ENCODE data around the gene EEF2. TPM values are rescaled to one million over a fixed set of nuclear protein-coding genes. Genes with fewer than 3 reads are reported as not detected.

Gene EEF2
- total RNA-seq, 2 experiments from 2014 or later, result 1,524 to 1,558 TPM

DNA sequence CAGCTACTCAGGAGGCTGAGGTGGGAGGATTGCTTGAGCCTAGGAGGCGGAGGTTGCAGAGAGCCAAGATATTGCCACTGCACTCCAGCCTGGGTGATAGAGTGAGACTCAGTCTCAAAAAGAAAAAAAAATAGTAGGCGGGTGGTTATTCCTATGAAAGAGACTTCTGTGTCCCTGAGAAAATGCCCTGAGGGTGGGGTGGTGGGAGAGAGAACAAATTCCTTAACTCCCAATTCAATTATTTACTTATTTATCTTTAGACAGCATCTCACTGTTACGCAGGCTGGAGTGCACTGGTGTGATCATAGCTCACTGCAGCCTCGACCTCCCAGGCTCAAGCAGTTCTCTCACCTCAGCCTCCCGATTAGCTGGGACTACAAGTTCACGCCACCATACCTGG lies 10.3 kb upstream of the EEF2 start:
- Mint-ChIP-seq H3K9me3 (ENCODE audit: insufficient read depth) (no peaks in the 10 kb centered on the region), H3K27ac (no peak overlapping the region), H3K27me3 (ENCODE audit: low read depth) (no peaks in the 10 kb centered on the region), H3K4me1 (ENCODE audit: low read depth) (peaks cover 10% of the 10 kb centered on the region), H3K36me3 (ENCODE audit: low read depth) (peaks cover 2% of the 10 kb centered on the region), H3K4me3 (no peak overlapping the region)
- ATAC-seq (no peak), DNase-seq (no peak)
- CTCF ChIA-PET, result interaction anchor here (1.2 to 2.0 kb wide), 2 partner anchors 12 to 144 kb away, joined by 6 to 7 read pairs; partner anchors contain the start of gene PIAS4
- POLR2A ChIA-PET, result interaction anchor here (0.6 kb wide), 1 partner anchor 33 kb away, joined by 3 read pairs; no protein-coding TSS in a partner anchor

DNA sequence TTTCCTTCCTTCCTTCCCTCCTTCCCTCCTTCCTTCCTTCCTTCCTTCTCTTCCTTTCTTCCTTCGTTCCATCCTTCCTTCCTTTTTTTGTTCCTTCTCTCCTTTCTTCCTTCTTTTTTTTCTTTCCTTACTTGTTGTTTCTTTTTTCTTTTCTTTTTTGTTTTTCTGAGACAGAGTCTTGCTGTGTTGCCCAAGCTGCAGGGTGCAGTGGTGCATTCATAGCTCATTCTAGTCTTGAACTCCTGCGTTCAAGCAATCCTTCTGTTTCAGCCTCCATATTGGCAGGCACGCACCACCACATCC lies 5.5 kb upstream of the EEF2 start:
- peaks cover 2% of the 10 kb centered on the region for H3K36me3 Mint-ChIP-seq (ENCODE audit: low read depth)
- ChIA-PET CTCF (interaction anchor here (1.1 to 2.2 kb wide), 3 partner anchors 10 to 211 kb away, joined by 3 to 9 read pairs (median 5); no protein-coding TSS in a partner anchor), POLR2A (interaction anchor here (0.9 to 1.0 kb wide), 2 partner anchors 16 to 352 kb away, joined by 3 read pairs; partner anchors contain the start of gene MPND)
- no peak for DNase-seq
- peak overlapping the region; percentile 64 for H3K27ac Mint-ChIP-seq
- no peaks in the 10 kb centered on the region for H3K27me3 Mint-ChIP-seq (ENCODE audit: low read depth)
- peak overlapping the region; percentile 4 for H3K4me3 Mint-ChIP-seq
- H3K4me1 Mint-ChIP-seq (ENCODE audit: low read depth), result peaks cover 29% of the 10 kb centered on the region
- no peak for ATAC-seq
- H3K9me3 Mint-ChIP-seq (ENCODE audit: insufficient read depth), result no peaks in the 10 kb centered on the region

DNA sequence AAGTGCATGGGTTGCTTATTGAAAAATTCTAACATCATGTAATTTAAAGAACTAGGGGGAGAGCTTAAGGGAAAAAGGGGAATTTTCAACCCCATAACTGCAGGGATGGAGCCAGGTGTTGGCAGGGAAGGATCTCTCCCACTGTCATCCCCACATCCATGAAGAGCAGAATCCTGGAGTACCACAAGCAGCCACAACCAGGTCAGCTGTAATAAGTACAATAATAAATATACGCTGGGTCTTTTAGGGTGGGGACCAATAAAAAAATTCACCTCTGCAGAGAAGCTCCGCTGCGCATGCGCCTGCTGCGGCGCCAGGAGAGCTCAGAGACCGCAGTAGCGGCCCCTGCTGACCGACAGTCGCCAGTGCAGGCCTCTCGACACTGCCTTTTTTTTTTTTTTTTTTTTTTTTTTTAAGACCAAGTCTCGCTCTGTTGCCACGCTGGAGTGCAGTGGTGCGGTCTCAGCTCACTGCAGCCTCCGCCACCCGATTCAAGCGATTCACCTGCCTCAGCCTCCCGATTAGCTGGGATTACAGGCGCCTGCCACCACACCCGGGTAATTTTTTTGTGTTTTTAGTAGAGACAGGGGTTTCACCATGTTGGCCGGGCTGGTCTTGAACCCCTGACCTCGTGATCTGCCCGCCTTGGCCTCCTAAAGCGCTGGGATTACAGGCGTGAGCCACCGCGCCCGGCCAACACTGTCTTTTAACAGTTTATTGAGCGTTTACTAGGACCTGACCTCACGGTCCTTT lies 2.5 kb upstream of the EEF2 start:
- H3K9me3 Mint-ChIP-seq (ENCODE audit: insufficient read depth), result no peaks in the 10 kb centered on the region
- peak; percentile 26 for ATAC-seq
- peak overlapping the region; percentile 95 for H3K4me3 Mint-ChIP-seq
- DNase-seq, result peak; percentile 94
- ChIA-PET POLR2A (interaction anchor here (0.8 to 1.5 kb wide), 5 partner anchors 17 to 414 kb away, joined by 3 to 5 read pairs (median 4); partner anchors contain the start of genes APBA3, CHAF1A, DAPK3 and MRPL54), CTCF (interaction anchor here (0.8 to 2.1 kb wide), 17 partner anchors 10 to 392 kb away, joined by 3 to 29 read pairs (median 4); partner anchors contain the start of genes APBA3, DAPK3 and PIAS4)
- peaks cover 26% of the 10 kb centered on the region for H3K36me3 Mint-ChIP-seq (ENCODE audit: low read depth)
- H3K27ac Mint-ChIP-seq, result peak overlapping the region; percentile 92
- peaks cover 46% of the 10 kb centered on the region for H3K4me1 Mint-ChIP-seq (ENCODE audit: low read depth)
- no peaks in the 10 kb centered on the region for H3K27me3 Mint-ChIP-seq (ENCODE audit: low read depth)

DNA sequence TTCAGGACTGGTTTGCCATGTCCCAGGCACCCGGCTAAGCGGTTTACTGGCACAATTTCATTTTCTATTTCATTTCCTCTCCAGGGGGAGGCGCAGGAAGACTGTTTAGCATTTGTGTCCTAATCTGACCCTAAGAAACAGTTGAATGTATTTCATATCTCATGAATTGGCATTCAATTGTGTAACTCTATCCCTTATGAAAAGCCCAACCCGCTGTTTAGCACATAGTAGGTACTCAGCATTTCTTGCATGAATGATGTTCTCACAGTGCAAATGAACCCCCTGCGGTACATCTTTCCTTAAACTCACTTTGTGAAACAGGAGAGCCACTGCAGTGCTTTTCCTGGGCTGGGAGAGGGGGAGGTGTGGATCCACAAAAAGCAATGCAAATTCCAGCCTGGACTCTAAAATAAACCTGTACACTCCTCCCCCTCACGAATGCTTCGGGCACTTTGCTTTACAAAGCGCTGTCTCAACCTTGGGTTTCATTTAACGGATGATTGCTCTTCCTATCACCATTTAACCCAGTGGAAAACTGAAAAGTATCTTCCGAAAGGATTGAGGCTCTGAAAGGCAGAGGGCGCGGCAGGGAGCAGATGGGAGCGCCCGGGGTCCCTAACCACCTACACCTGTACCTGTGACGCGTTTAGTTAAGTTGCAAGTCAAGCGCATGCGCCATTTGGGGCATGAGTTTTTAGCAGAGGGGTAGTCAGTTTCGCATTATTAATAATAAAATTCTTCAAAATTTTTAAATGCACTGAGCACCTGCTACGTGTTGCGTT lies 1.2 kb upstream of the EEF2 start:
- POLR2A ChIA-PET, result interaction anchor here (0.7 to 3.3 kb wide), 8 partner anchors 15 to 357 kb away, joined by 3 to 32 read pairs (median 5); partner anchors contain the start of genes DAPK3 and MPND
- H3K27me3 Mint-ChIP-seq (ENCODE audit: low read depth), result no peaks in the 10 kb centered on the region
- no peaks in the 10 kb centered on the region for H3K9me3 Mint-ChIP-seq (ENCODE audit: insufficient read depth)
- DNase-seq (peak; percentile 83), ATAC-seq (peak; percentile 26)
- peak overlapping the region; percentile 92 for H3K27ac Mint-ChIP-seq
- peaks cover 39% of the 10 kb centered on the region for H3K36me3 Mint-ChIP-seq (ENCODE audit: low read depth)
- peak overlapping the region; percentile 95 for H3K4me3 Mint-ChIP-seq
- peaks cover 54% of the 10 kb centered on the region for H3K4me1 Mint-ChIP-seq (ENCODE audit: low read depth)
- CTCF ChIA-PET, result interaction anchor here (0.8 to 2.1 kb wide), 17 partner anchors 9 to 1805 kb away, joined by 3 to 14 read pairs (median 4); partner anchors contain the start of genes DAPK3, DUS3L and PIAS4

DNA sequence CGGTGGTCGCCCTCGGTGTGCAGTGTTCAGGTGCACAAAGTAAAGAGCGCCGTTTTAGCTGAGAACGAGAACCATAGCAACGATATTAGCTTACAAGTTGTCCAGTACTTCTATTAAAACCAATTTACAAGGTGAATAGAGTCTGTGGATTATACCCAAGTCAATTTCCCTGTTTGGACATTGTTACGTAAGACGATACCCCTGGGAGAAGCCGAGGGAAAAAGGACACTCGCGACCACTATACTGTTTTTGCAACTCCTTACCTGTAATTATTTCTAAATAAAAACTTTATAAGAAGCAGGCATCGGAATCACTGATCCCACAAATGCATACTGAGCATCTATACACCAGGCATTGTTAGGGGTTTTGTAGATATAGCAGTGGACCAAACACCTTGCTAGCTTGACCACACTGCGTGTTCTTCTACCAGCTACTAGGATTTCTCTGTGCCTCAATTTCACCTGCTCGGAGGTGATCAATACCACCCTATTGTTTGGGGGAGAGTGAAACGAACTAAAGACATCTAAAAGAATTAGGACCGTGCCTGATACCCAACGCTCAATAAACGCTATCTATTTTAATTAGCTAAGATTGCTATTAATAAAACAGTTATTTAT lies 488 bp upstream of the EEF2 start:
- Mint-ChIP-seq H3K4me3 (peak overlapping the region; percentile 95), H3K27me3 (ENCODE audit: low read depth) (no peaks in the 10 kb centered on the region), H3K9me3 (ENCODE audit: insufficient read depth) (no peaks in the 10 kb centered on the region), H3K4me1 (ENCODE audit: low read depth) (peaks cover 55% of the 10 kb centered on the region), H3K27ac (peak overlapping the region; percentile 92), H3K36me3 (ENCODE audit: low read depth) (peaks cover 45% of the 10 kb centered on the region)
- POLR2A ChIA-PET, result interaction anchor here (0.6 to 3.3 kb wide), 24 partner anchors 9 to 1639 kb away, joined by 3 to 32 read pairs (median 5); partner anchors contain the start of genes CHAF1A, DAPK3, MPND and PIAS4
- CTCF ChIA-PET, result interaction anchor here (0.7 to 2.1 kb wide), 20 partner anchors 9 to 1805 kb away, joined by 3 to 14 read pairs (median 4); partner anchors contain the start of genes DAPK3, DUS3L and PIAS4
- DNase-seq (no peak), ATAC-seq (no peak)

DNA sequence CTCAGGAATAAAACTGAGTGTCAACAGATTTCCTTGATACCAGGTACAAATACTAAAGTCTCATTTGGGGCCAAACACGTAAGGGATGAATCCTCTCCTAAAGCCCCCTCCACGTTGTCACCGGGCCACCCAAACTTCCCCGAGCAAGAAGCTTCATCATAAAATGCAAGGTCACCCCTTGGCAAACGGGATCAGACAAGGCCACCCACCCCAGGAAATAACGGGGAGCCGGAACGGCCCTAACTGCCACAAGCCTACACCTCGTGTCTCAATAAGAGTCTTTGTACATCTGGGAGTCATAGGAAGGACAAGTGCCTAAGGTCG lies 717 bp downstream of the EEF2 start:
- no peak for DNase-seq
- POLR2A ChIA-PET, result interaction anchor here (0.6 to 3.3 kb wide), 10 partner anchors 8 to 1353 kb away, joined by 3 to 32 read pairs (median 5); partner anchors contain the start of genes DAPK3 and PIAS4

DNA sequence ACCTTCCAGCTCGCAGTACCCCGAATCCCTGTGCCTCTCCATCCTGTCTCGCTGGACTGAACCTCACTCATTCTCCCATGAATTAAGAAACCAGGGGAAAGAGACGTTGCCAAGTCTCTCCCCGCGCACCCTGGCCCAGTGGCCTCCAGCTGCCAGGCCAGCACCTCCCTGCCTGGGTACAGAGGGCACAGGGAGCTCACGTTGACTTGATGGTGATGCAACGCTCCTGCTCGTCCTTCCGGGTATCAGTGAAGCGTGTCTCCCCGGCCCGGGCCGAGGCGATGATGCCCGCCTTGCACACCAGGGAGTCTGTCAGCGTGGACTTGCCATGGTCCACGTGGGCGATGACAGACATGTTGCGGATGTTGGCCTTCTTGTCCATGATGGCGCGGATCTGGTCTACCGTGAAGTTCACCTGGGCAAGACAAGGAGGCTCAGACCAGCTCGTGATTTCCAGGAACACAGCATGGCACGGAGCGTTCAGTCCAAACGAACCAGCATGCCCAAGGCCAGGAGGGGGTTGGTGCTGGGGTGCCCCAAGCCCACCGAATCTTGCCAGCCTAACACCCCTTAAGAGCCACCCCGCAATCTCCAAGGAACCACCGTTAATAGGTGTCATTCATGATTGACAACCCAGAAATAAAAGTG lies 1.2 kb downstream of the EEF2 start:
- no peaks in the 10 kb centered on the region for H3K27me3 Mint-ChIP-seq (ENCODE audit: low read depth)
- peaks cover 49% of the 10 kb centered on the region for H3K4me1 Mint-ChIP-seq (ENCODE audit: low read depth)
- ChIA-PET CTCF (interaction anchor here (0.8 kb wide), 1 partner anchor 156 kb away, joined by 3 read pairs; no protein-coding TSS in a partner anchor), POLR2A (interaction anchor here (0.6 to 3.3 kb wide), 4 partner anchors 13 to 1352 kb away, joined by 3 to 32 read pairs (median 10); partner anchors contain the start of genes DAPK3 and PIAS4)
- peak overlapping the region; percentile 95 for H3K4me3 Mint-ChIP-seq
- peak overlapping the region; percentile 92 for H3K27ac Mint-ChIP-seq
- H3K36me3 Mint-ChIP-seq (ENCODE audit: low read depth), result peaks cover 57% of the 10 kb centered on the region
- no peak for ATAC-seq
- no peaks in the 10 kb centered on the region for H3K9me3 Mint-ChIP-seq (ENCODE audit: insufficient read depth)
- DNase-seq, result peak; percentile 33

More for the DNA sequence above, 717 bp downstream of the EEF2 start:
- Mint-ChIP-seq H3K36me3 (ENCODE audit: low read depth) (peaks cover 52% of the 10 kb centered on the region), H3K27ac (peak overlapping the region; percentile 92), H3K9me3 (ENCODE audit: insufficient read depth) (no peaks in the 10 kb centered on the region), H3K4me3 (peak overlapping the region; percentile 95), H3K4me1 (ENCODE audit: low read depth) (peaks cover 52% of the 10 kb centered on the region), H3K27me3 (ENCODE audit: low read depth) (no peaks in the 10 kb centered on the region)
- peak; percentile 1 for ATAC-seq
- CTCF ChIA-PET, result interaction anchor here (1.1 to 2.1 kb wide), 3 partner anchors 21 to 223 kb away, joined by 3 to 14 read pairs (median 9); no protein-coding TSS in a partner anchor

DNA sequence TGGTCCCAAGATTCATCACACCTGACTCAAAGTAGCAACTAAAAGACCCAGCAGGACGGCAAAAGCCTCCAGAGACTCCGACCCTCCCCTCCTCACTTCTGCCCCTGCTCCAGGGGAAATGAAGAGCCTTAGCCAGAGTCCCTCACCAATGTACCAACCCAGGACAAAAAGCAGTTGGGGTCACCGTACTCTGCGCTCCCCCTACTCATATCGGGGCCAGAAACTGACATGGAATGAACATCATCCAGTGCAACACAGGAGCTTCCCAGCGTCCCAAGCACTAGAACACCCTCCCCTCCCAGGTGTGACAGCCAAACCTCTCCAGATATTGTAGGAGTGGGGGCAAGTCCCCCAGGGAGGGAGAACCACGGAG lies 1.7 kb downstream of the EEF2 start:
- H3K9me3 Mint-ChIP-seq (ENCODE audit: insufficient read depth), result no peaks in the 10 kb centered on the region
- peak overlapping the region; percentile 95 for H3K4me3 Mint-ChIP-seq
- no peaks in the 10 kb centered on the region for H3K27me3 Mint-ChIP-seq (ENCODE audit: low read depth)
- ATAC-seq (no peak), DNase-seq (no peak)
- peak overlapping the region; percentile 92 for H3K27ac Mint-ChIP-seq
- ChIA-PET POLR2A (interaction anchor here (1.3 to 3.3 kb wide), 2 partner anchors 12 to 121 kb away, joined by 4 to 32 read pairs; partner anchors contain the start of gene DAPK3), CTCF (interaction anchor here (0.8 kb wide), 1 partner anchor 156 kb away, joined by 3 read pairs; no protein-coding TSS in a partner anchor)
- H3K4me1 Mint-ChIP-seq (ENCODE audit: low read depth), result peaks cover 51% of the 10 kb centered on the region
- peaks cover 60% of the 10 kb centered on the region for H3K36me3 Mint-ChIP-seq (ENCODE audit: low read depth)

DNA sequence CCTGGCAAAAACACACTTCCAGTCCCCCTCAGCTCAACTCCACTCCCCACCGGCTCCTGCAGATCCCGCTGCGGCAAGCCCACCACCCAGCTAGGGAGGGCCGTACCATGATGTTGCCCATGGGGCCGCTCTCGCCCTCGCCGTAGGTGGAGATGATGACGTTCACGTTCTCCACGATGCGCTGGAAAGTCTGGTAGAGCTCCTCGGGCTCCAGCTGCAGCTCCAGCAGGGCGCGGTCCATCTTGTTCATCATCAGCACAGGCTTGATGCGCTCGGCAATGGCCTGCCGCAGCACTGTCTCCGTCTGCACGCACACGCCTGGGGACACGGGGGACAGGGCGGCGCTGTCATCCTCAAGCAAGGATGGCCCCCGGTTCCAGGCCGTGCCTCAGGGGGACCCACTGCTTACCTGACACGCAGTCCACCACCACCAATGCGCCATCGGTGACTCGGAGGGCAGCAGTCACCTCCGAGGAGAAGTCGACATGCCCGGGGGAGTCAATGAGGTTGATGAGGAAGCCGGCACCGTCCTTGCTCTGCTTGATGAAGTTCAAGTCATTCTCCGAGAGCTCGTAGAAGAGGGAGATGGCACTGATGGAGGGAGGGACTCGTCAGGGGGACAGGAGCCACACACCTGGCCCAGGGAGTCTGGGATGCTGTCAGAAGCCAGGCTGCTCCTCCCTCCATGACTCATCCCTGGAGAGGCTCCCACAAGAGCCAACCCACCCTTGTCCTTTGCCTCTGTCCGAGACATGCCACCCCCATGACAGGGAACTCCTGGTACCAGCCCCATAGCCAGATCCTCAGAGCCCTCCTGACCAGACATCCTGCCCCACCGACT lies 2.3 kb downstream of the EEF2 start:
- H3K4me3 Mint-ChIP-seq, result peak overlapping the region; percentile 95
- CTCF ChIA-PET, result no interaction called here
- DNase-seq, result no peak
- H3K27me3 Mint-ChIP-seq (ENCODE audit: low read depth), result no peaks in the 10 kb centered on the region
- H3K36me3 Mint-ChIP-seq (ENCODE audit: low read depth), result peaks cover 64% of the 10 kb centered on the region
- ATAC-seq, result no peak
- no peaks in the 10 kb centered on the region for H3K9me3 Mint-ChIP-seq (ENCODE audit: insufficient read depth)
- peaks cover 51% of the 10 kb centered on the region for H3K4me1 Mint-ChIP-seq (ENCODE audit: low read depth)
- POLR2A ChIA-PET, result interaction anchor here (0.6 to 3.3 kb wide), 4 partner anchors 11 to 79 kb away, joined by 3 to 32 read pairs (median 7); partner anchors contain the start of gene DAPK3
- peak overlapping the region; percentile 92 for H3K27ac Mint-ChIP-seq
